Progenitor cell of endocrine pancreas (in vitro differentiated cells): ENCODE data around the gene SNAI1. TPM values are rescaled to one million over a fixed set of nuclear protein-coding genes. Genes with fewer than 3 reads are reported as not detected.

Source experiments
- DNase-seq: peaks from one replicate; pipeline ENCODE4 v3.0.0; 2021; ENCODE audit warnings: low spot score; ENCODE audit not compliant: unreplicated experiment
- H3K27ac Mint-ChIP-seq: 2 replicates; pipeline ENCODE4 v1.8.0; 2021; ENCODE audit warnings: mild to moderate bottlenecking, moderate library complexity, mixed read lengths
- H3K27me3 Mint-ChIP-seq: 2 replicates; pipeline ENCODE4 v1.8.0; 2021; ENCODE audit warnings: mixed read lengths
- H3K36me3 Mint-ChIP-seq: 2 replicates; pipeline ENCODE4 v1.8.0; 2022; ENCODE audit warnings: mixed read lengths; ENCODE audit not compliant: insufficient read depth
- H3K4me1 Mint-ChIP-seq: 2 replicates; pipeline ENCODE4 v1.8.0; 2021; ENCODE audit warnings: low read depth, mixed read lengths
- H3K4me3 Mint-ChIP-seq: 2 replicates; pipeline ENCODE4 v1.8.0; 2021; ENCODE audit warnings: low read depth, mild to moderate bottlenecking, moderate library complexity, mixed read lengths
- H3K9me3 Mint-ChIP-seq: 2 replicates; pipeline ENCODE4 v1.8.0; 2021; ENCODE audit warnings: low read depth, mixed read lengths
- total RNA-seq: library from RNA; stranded (reverse); gene quantifications from 2 replicates; pipeline ENCODE4 v1.2.1, GENCODE V29; 2021
- TF ChIP-seq, protein P1 (sequence below): fragments of 200-600 bp; sonication (generic); IDR thresholded peaks from one replicate; pipeline ENCODE4 v1.5.0; 2021; ENCODE audit warnings: antibody characterized with exemption, mild to moderate bottlenecking; ENCODE audit not compliant: unreplicated experiment

Gene SNAI1
- total RNA-seq, 1 donor from 2014 or later = 1.7 TPM

DNA sequence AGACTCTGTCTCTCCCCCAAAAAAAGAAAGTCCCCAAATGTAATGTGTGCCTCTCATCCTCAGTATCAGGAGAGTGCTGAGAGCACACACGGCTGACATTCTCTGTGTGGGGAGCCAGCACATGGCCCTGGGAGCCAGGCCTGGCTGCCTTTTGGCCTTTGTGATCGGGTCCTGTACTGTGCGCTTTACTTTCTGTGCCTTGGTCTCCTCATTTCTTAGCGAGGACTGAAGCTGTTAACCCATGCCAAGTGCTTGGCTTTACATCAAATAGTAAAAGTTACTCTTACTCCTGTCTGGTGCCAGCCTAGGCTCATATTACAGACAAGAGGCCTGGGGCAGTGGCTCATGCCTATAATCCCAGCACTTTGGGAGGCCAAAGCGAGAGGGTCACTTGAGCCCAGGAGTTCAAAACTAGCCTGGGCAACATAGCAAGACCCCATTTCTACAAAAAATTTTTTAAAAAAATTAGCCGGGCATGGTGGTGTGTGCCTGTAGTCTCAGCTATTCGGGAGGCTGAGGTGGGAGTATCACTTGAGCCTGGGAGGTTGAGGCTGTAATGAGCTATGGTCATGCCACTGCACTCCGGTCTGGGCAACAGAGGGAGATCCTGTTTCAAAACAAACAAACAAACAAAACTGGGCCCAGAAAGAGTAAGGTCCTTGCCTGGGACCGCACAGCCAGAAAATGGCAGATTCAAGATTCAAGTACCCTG, 50.3 kb downstream of the SNAI1 start:
- Mint-ChIP-seq H3K4me1 (no peaks in the 10 kb centered on the region), H3K36me3 (no peaks in the 10 kb centered on the region), H3K27me3 (peaks cover 8% of the 10 kb centered on the region), H3K27ac (no peak overlapping the region), H3K9me3 (no peaks in the 10 kb centered on the region), H3K4me3 (no peak overlapping the region)
- no peak for DNase-seq
- TF ChIP-seq, protein P1, sequence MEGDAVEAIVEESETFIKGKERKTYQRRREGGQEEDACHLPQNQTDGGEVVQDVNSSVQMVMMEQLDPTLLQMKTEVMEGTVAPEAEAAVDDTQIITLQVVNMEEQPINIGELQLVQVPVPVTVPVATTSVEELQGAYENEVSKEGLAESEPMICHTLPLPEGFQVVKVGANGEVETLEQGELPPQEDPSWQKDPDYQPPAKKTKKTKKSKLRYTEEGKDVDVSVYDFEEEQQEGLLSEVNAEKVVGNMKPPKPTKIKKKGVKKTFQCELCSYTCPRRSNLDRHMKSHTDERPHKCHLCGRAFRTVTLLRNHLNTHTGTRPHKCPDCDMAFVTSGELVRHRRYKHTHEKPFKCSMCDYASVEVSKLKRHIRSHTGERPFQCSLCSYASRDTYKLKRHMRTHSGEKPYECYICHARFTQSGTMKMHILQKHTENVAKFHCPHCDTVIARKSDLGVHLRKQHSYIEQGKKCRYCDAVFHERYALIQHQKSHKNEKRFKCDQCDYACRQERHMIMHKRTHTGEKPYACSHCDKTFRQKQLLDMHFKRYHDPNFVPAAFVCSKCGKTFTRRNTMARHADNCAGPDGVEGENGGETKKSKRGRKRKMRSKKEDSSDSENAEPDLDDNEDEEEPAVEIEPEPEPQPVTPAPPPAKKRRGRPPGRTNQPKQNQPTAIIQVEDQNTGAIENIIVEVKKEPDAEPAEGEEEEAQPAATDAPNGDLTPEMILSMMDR = no peak

- Mint-ChIP-seq H3K27me3 (peaks cover 8% of the 10 kb centered on the region), H3K36me3 (no peaks in the 10 kb centered on the region), H3K9me3 (no peaks in the 10 kb centered on the region), H3K4me1 (peaks cover 5% of the 10 kb centered on the region), H3K27ac (no peak overlapping the region), H3K4me3 (no peak overlapping the region)
- no peak for DNase-seq
- TF ChIP-seq, protein P1 = no peak
Observed at GRCh38 chr20:50034567-50035180, 51.9 kb downstream of the SNAI1 start.

GRCh38 chr20:50036703-50037102, 53.9 kb downstream of the SNAI1 start:
- Mint-ChIP-seq H3K9me3 (no peaks in the 10 kb centered on the region), H3K36me3 (no peaks in the 10 kb centered on the region), H3K27me3 (peaks cover 6% of the 10 kb centered on the region), H3K27ac (no peak overlapping the region), H3K4me1 (peaks cover 5% of the 10 kb centered on the region), H3K4me3 (no peak overlapping the region)
- TF ChIP-seq, protein P1 = no peak
- DNase-seq = no peak

DNA sequence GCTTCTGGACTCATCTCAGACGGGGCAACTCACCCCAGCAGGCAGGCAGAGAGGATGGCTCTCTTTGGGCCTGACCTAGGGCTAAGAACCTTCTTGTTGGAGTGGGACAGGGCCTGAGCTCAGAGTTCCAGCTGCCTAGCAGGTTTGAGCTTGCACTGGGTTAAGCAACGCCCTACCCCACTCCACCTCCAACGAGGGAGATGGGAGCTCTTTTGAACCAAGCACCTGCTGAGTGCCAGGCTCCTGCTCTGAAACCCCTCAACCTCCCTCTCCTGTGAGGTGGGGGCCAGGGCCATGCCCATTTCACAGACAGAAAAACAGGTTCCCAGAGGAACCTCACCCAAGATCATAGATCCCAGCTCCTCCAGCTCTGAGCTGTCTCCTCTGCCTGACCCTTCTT, 54.3 kb downstream of the SNAI1 start:
- TF ChIP-seq, protein P1 = no peak
- no peaks in the 10 kb centered on the region for H3K9me3 Mint-ChIP-seq
- DNase-seq = no peak
- no peaks in the 10 kb centered on the region for H3K36me3 Mint-ChIP-seq
- no peak overlapping the region for H3K27ac Mint-ChIP-seq
- peaks cover 5% of the 10 kb centered on the region for H3K27me3 Mint-ChIP-seq
- H3K4me1 Mint-ChIP-seq = peaks cover 5% of the 10 kb centered on the region
- H3K4me3 Mint-ChIP-seq = no peak overlapping the region

DNA sequence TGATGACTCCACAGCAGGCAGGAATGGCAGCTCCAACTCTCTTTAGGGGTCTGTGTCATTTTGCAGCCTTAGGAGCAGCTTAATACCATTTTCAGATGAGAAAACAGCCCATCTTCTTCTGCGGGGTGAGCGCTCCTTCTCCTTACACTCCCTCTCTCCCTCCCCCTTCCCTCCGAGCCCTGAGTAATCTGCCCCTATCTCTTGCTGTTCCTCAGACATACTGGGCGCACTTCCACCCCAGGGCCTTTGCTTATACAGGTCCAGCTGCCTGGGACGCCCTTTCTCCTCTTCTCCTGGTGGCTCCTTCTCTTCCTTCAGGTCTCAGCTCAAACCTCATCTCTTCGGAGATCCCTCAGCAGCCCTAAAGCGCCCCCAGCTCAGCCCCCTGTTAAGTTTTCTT, 54.8 kb downstream of the SNAI1 start:
- no peaks in the 10 kb centered on the region for H3K36me3 Mint-ChIP-seq
- no peaks in the 10 kb centered on the region for H3K9me3 Mint-ChIP-seq
- H3K27ac Mint-ChIP-seq = no peak overlapping the region
- no peak for DNase-seq
- TF ChIP-seq, protein P1 = no peak
- H3K4me1 Mint-ChIP-seq = peaks cover 5% of the 10 kb centered on the region
- H3K27me3 Mint-ChIP-seq = peaks cover 5% of the 10 kb centered on the region
- no peak overlapping the region for H3K4me3 Mint-ChIP-seq
